Raji (cell line): ENCODE results near the gene ABCA4.

ENCODE experiments used
- POLR2A ChIP-seq: IDR thresholded peaks from 2 replicates; pipeline ENCODE4 v1.6.1; 2011; ENCODE audit warnings: low read depth, low read length, control low read depth; ENCODE audit not compliant: insufficient read depth

The ABCA4 gene

GRCh38 chr1:94037392-94038229 lies 83.3 kb downstream of the ABCA4 start:
- no peak for TF ChIP-seq POLR2A

GRCh38 chr1:94036730-94037129 lies 84.2 kb downstream of the ABCA4 start:
- TF ChIP-seq POLR2A: no peak

- no peak for TF ChIP-seq POLR2A
Measured at GRCh38 chr1:94033849-94034248, 87.1 kb downstream of the ABCA4 start.

- TF ChIP-seq POLR2A: no peak
Measured at GRCh38 chr1:94032637-94033036, 88.3 kb downstream of the ABCA4 start.

- TF ChIP-seq POLR2A: no peak
Measured at GRCh38 chr1:94031591-94031990, 89.4 kb downstream of the ABCA4 start.

- TF ChIP-seq POLR2A: no peak
Measured at GRCh38 chr1:94031154-94031553, 89.8 kb downstream of the ABCA4 start.

- TF ChIP-seq POLR2A: no peak
Measured at GRCh38 chr1:94029130-94029993, 91.6 kb downstream of the ABCA4 start.

GRCh38 chr1:94027721-94028515 lies 93.0 kb downstream of the ABCA4 start:
- no peak for TF ChIP-seq POLR2A

- TF ChIP-seq POLR2A: no peak
Measured at GRCh38 chr1:94026619-94027380, 94.1 kb downstream of the ABCA4 start.

GRCh38 chr1:94025383-94026340 lies 95.3 kb downstream of the ABCA4 start:
- no peak for TF ChIP-seq POLR2A

- TF ChIP-seq POLR2A: no peak
Measured at GRCh38 chr1:94024104-94024792, 96.7 kb downstream of the ABCA4 start.

- TF ChIP-seq POLR2A: no peak
Measured at GRCh38 chr1:94022471-94023189, 98.3 kb downstream of the ABCA4 start.
